Smooth muscle cell (in vitro differentiated cells): ENCODE results near the gene NEUROD4. TPM values are rescaled to one million over a fixed set of nuclear protein-coding genes. Genes with fewer than 3 reads are reported as not detected.
"Not testable (repeated sequence)": the region's sequence is repeated elsewhere in the genome, so short reads cannot be mapped to it uniquely, and the experiment has no call there.

ENCODE experiments used
- DNase-seq: peaks from one replicate; lab custom pipeline; 2025; ENCODE audit not compliant: unreplicated experiment; lab: John Stamatoyannopoulos, UW
- H2AFZ ChIP-seq: fragments of 200-600 bp; sonication (generic); 2 replicates; pipeline ENCODE4 v1.6.0; 2016; ENCODE audit warnings: antibody characterized with exemption, low read depth, mild to moderate bottlenecking
- H3F3A ChIP-seq: fragments of 200-600 bp; sonication (generic); 2 replicates; pipeline ENCODE4 v1.6.0; 2017; ENCODE audit warnings: antibody characterized with exemption, low read depth
- H3K27ac ChIP-seq: fragments of 200-600 bp; sonication (generic); 2 replicates; pipeline ENCODE4 v1.5.1; 2016; ENCODE audit warnings: low read depth, mild to moderate bottlenecking
- H3K27me3 ChIP-seq: fragments of 200-600 bp; sonication (generic); 2 replicates; pipeline ENCODE4 v1.6.1; 2016; ENCODE audit warnings: low read depth, mild to moderate bottlenecking
- H3K36me3 ChIP-seq: fragments of 200-600 bp; sonication (generic); 2 replicates; pipeline ENCODE4 v1.5.1; 2016; ENCODE audit warnings: low read depth
- H3K4me1 ChIP-seq: fragments of 200-600 bp; sonication (generic); 2 replicates; pipeline ENCODE4 v1.5.1; 2016; ENCODE audit warnings: low read depth
- H3K4me2 ChIP-seq: fragments of 200-600 bp; sonication (generic); 2 replicates; pipeline ENCODE4 v1.6.0; 2016; ENCODE audit warnings: mild to moderate bottlenecking
- H3K4me3 ChIP-seq: fragments of 200-600 bp; sonication (generic); 2 replicates; pipeline ENCODE4 v1.5.1; 2016; ENCODE audit warnings: mild to moderate bottlenecking
- H3K79me2 ChIP-seq: fragments of 200-600 bp; sonication (generic); 2 replicates; pipeline ENCODE4 v1.6.0; 2016; ENCODE audit warnings: low read depth, mild to moderate bottlenecking
- H3K9ac ChIP-seq: fragments of 200-600 bp; sonication (generic); 2 replicates; pipeline ENCODE4 v1.6.0; 2016; ENCODE audit warnings: low read depth
- H3K9me3 ChIP-seq: fragments of 200-600 bp; sonication (generic); replicated peaks from 2 replicates; pipeline ENCODE4 v1.5.1; 2016; ENCODE audit warnings: low read depth
- H4K20me1 ChIP-seq: fragments of 200-600 bp; sonication (generic); 2 replicates; pipeline ENCODE4 v1.6.0; 2016; ENCODE audit warnings: low read depth
- CTCF ChIP-seq: fragments of 200-600 bp; sonication (generic); IDR thresholded peaks from 2 replicates; pipeline ENCODE4 v1.5.1; 2017; ENCODE audit warnings: borderline replicate concordance, mild to moderate bottlenecking, antibody characterized with exemption; ENCODE audit not compliant: insufficient read depth, poor library complexity, severe bottlenecking
- WGBS: methylation state at CpG from one replicate; pipeline ENCODE4 v1.1.7; 2016; ENCODE audit warnings: low lambda C conversion rate; 5-methylcytosine and 5-hydroxymethylcytosine counted together
- polyA plus RNA-seq: library from polyadenylated mRNA; unstranded; fragments of >200 nt; fragmentation: Nextera tagmentation; extraction: Ambion mirVana; gene quantifications from 2 replicates; pipeline ENCODE4 v1.2.1, GENCODE V29; 2016
- total RNA-seq: library from RNA; depleted of rRNA; stranded (reverse); fragments of >200 nt; gene quantifications from 2 replicates; pipeline ENCODE4 v1.2.3, GENCODE V29; 2014

Gene NEUROD4
- total and polyA plus RNA-seq, 2 experiments from 2014 or later, result not detected

- Histone ChIP-seq H3K4me1 (no peaks in the 10 kb centered on the region), H4K20me1 (no peaks in the 10 kb centered on the region), H3K9me3 (no peaks in the 10 kb centered on the region), H3F3A (no peaks in the 10 kb centered on the region), H3K9ac (no peak overlapping the region), H2AFZ (no peak overlapping the region), H3K27ac (no peak overlapping the region), H3K36me3 (no peaks in the 10 kb centered on the region), H3K27me3 (no peaks in the 10 kb centered on the region), H3K79me2 (no peaks in the 10 kb centered on the region), H3K4me3 (no peak overlapping the region), H3K4me2 (no peak overlapping the region)
- WGBS, result 86% methylated on average over 5 of the region's 5 CpGs
- TF ChIP-seq CTCF, result no peak
- no peak for DNase-seq
Observed at GRCh38 chr12:54980341-54980740, 39.4 kb upstream of the NEUROD4 start.

GRCh38 chr12:54981796-54982195 is 38.0 kb upstream of the NEUROD4 start:
- no peaks in the 10 kb centered on the region for H4K20me1 ChIP-seq
- 100% methylated on average over 2 of the region's 2 CpGs for WGBS
- H3K4me1 ChIP-seq, result no peaks in the 10 kb centered on the region
- no peak overlapping the region for H3K4me3 ChIP-seq
- H3K4me2 ChIP-seq, result no peak overlapping the region
- H3K9ac ChIP-seq, result no peak overlapping the region
- H3F3A ChIP-seq, result no peaks in the 10 kb centered on the region
- no peaks in the 10 kb centered on the region for H3K36me3 ChIP-seq
- no peaks in the 10 kb centered on the region for H3K9me3 ChIP-seq
- no peaks in the 10 kb centered on the region for H3K27me3 ChIP-seq
- no peak overlapping the region for H2AFZ ChIP-seq
- no peak for DNase-seq
- no peak for TF ChIP-seq CTCF
- H3K79me2 ChIP-seq, result no peaks in the 10 kb centered on the region
- no peak overlapping the region for H3K27ac ChIP-seq

GRCh38 chr12:54983536-54984101 is 36.2 kb upstream of the NEUROD4 start:
- Histone ChIP-seq H3K4me1 (no peaks in the 10 kb centered on the region), H3F3A (no peaks in the 10 kb centered on the region), H3K4me2 (no peak overlapping the region), H3K36me3 (no peaks in the 10 kb centered on the region), H3K9me3 (no peaks in the 10 kb centered on the region), H3K9ac (no peak overlapping the region), H3K4me3 (no peak overlapping the region), H3K27me3 (no peaks in the 10 kb centered on the region), H4K20me1 (no peaks in the 10 kb centered on the region), H2AFZ (no peak overlapping the region), H3K79me2 (no peaks in the 10 kb centered on the region), H3K27ac (no peak overlapping the region)
- TF ChIP-seq CTCF, result no peak
- no peak for DNase-seq
- WGBS, result 92% methylated on average over 2 of the region's 2 CpGs

- H3K4me3 ChIP-seq, result no peak within 1 kb of the TSS
- no peaks in the 10 kb centered on the region for H4K20me1 ChIP-seq
- H3K4me1 ChIP-seq, result no peaks in the 10 kb centered on the region
- TF ChIP-seq CTCF, result no peak
- no peaks in the 10 kb centered on the region for H3F3A ChIP-seq
- H3K4me2 ChIP-seq, result no peak within 1 kb of the TSS
- no peak for DNase-seq
- no peak within 1 kb of the TSS for H3K27ac ChIP-seq
- no peak within 1 kb of the TSS for H3K9ac ChIP-seq
- WGBS, result 75% methylated on average over 12 of the region's 12 CpGs
- H3K36me3 ChIP-seq, result no peaks in the 10 kb centered on the region
- no peaks in the 10 kb centered on the region for H3K27me3 ChIP-seq
- H3K9me3 ChIP-seq, result no peaks in the 10 kb centered on the region
- no peaks in the 10 kb centered on the region for H3K79me2 ChIP-seq
- H2AFZ ChIP-seq, result no peak within 1 kb of the TSS
Observed at GRCh38 chr12:54984658-54985376, 35.0 kb upstream of the NEUROD4 start, which contains the start of gene TESPA1. Gene TESPA1, minus strand, starts transcription at chr12:54984762. Its CDS starts 10,200 bp downstream, at chr12:54974562.

- not testable (repeated sequence) for H3K4me2 ChIP-seq, H3K9ac ChIP-seq, H3K27me3 ChIP-seq, H3K9me3 ChIP-seq, H3K4me1 ChIP-seq, DNase-seq, H3K27ac ChIP-seq, H3K36me3 ChIP-seq, H4K20me1 ChIP-seq, H3K4me3 ChIP-seq, H2AFZ ChIP-seq, H3F3A ChIP-seq, H3K79me2 ChIP-seq
- WGBS, result 92% methylated on average over 3 of the region's 3 CpGs
Observed at GRCh38 chr12:54986773-54987172, 33.0 kb upstream of the NEUROD4 start.
